Chondrocyte (in vitro differentiated cells): ENCODE measurements around the gene SLC22A7. TPM values are rescaled to one million over a fixed set of nuclear protein-coding genes. Genes with fewer than 3 reads are reported as not detected.

Source experiments
- DNase-seq: peaks from one replicate; pipeline ENCODE4 v3.0.0; 2021; ENCODE audit warnings: mixed read lengths, low spot score
- H3K27ac Mint-ChIP-seq: one replicate; pipeline ENCODE4 v1.8.0; 2021; ENCODE audit warnings: mild to moderate bottlenecking, moderate library complexity, mixed read lengths; ENCODE audit not compliant: unreplicated experiment
- H3K27me3 Mint-ChIP-seq: 2 replicates; pipeline ENCODE4 v1.8.0; 2021; ENCODE audit warnings: low read depth, mixed read lengths
- H3K36me3 Mint-ChIP-seq: 2 replicates; pipeline ENCODE4 v1.8.0; 2021; ENCODE audit warnings: low read depth, mixed read lengths
- H3K4me1 Mint-ChIP-seq: 2 replicates; pipeline ENCODE4 v1.8.0; 2021; ENCODE audit warnings: low read depth, mild to moderate bottlenecking, mixed read lengths
- H3K4me3 Mint-ChIP-seq: one replicate; pipeline ENCODE4 v1.8.0; 2021; ENCODE audit warnings: mild to moderate bottlenecking, moderate library complexity, mixed read lengths; ENCODE audit not compliant: unreplicated experiment
- H3K9me3 Mint-ChIP-seq: 2 replicates; pipeline ENCODE4 v1.8.0; 2021; ENCODE audit warnings: low read depth, mixed read lengths
- CTCF ChIP-seq: fragments of 200-600 bp; sonication (generic); IDR thresholded peaks from 2 replicates; pipeline ENCODE4 v1.5.0; 2021; ENCODE audit warnings: antibody characterized with exemption, mild to moderate bottlenecking, moderate library complexity
- total RNA-seq: library from RNA; stranded (reverse); gene quantifications from 3 replicates; pipeline ENCODE4 v1.2.1, GENCODE V29; 2021

The SLC22A7 gene
- total RNA-seq, 1 donor from 2014 or later = not detected

- Mint-ChIP-seq H3K4me1 (peaks cover 31% of the 10 kb centered on the region), H3K9me3 (no peaks in the 10 kb centered on the region), H3K4me3 (no peak overlapping the region), H3K27me3 (peaks cover 22% of the 10 kb centered on the region), H3K36me3 (no peaks in the 10 kb centered on the region), H3K27ac (no peak overlapping the region)
- no peak for TF ChIP-seq CTCF
- no peak for DNase-seq
These were observed 24.4 kb upstream of the SLC22A7 start for GRCh38 chr6:43273707-43274106.

- no peak overlapping the region for H3K27ac Mint-ChIP-seq
- peaks cover 25% of the 10 kb centered on the region for H3K4me1 Mint-ChIP-seq
- no peak overlapping the region for H3K4me3 Mint-ChIP-seq
- no peak for DNase-seq
- no peaks in the 10 kb centered on the region for H3K36me3 Mint-ChIP-seq
- TF ChIP-seq CTCF = no peak
- peaks cover 22% of the 10 kb centered on the region for H3K27me3 Mint-ChIP-seq
- no peaks in the 10 kb centered on the region for H3K9me3 Mint-ChIP-seq
These were observed 23.7 kb upstream of the SLC22A7 start for GRCh38 chr6:43274127-43274915.

- Mint-ChIP-seq H3K4me3 (peak overlapping the region; percentile 62), H3K27ac (no peak overlapping the region), H3K27me3 (peaks cover 20% of the 10 kb centered on the region), H3K4me1 (peaks cover 24% of the 10 kb centered on the region), H3K36me3 (no peaks in the 10 kb centered on the region), H3K9me3 (no peaks in the 10 kb centered on the region)
- no peak for TF ChIP-seq CTCF
- no peak for DNase-seq
These were observed 23.0 kb upstream of the SLC22A7 start for GRCh38 chr6:43274916-43275597.

- no peak overlapping the region for H3K27ac Mint-ChIP-seq
- no peak for TF ChIP-seq CTCF
- no peak for DNase-seq
- no peak overlapping the region for H3K4me3 Mint-ChIP-seq
- H3K9me3 Mint-ChIP-seq = no peaks in the 10 kb centered on the region
- H3K27me3 Mint-ChIP-seq = peaks cover 23% of the 10 kb centered on the region
- peaks cover 18% of the 10 kb centered on the region for H3K4me1 Mint-ChIP-seq
- H3K36me3 Mint-ChIP-seq = no peaks in the 10 kb centered on the region
These were observed 22.1 kb upstream of the SLC22A7 start for GRCh38 chr6:43275801-43276576.
